IMR-90 (cell line): ENCODE data around the gene CIITA. TPM values are rescaled to one million over a fixed set of nuclear protein-coding genes. Genes with fewer than 3 reads are reported as not detected.

ENCODE experiments used
- ATAC-seq: fragments of 200-7000 bp; cut with Tn5 transposase; 2 replicates; pipeline ENCODE4 v1.9.1; 2020; ENCODE audit warnings: low read depth, mild to moderate bottlenecking, moderate library complexity
- BruUV-seq: library from RNA; stranded (reverse); fragments of 400-500 nt; replicated peaks from 2 replicates; lab custom pipeline; 2021; lab: Mats Ljungman, UMichigan
- CTCF ChIA-PET: fragments of 300-600 bp; formaldehyde crosslinking; extraction: SDS; loops from one replicate; lab custom pipeline; 2021; ENCODE audit warnings: antibody characterized with exemption; lab: Yijun Ruan, JAX
- POLR2A ChIA-PET: fragments of 300-600 bp; sonication (Branson Sonifier 250); formaldehyde crosslinking; loops from one replicate; lab custom pipeline; 2022; ENCODE audit warnings: antibody characterized with exemption; ENCODE audit not compliant: unreplicated experiment; lab: Charles Lee
- DNase-seq: peaks from one replicate; pipeline ENCODE4 v3.0.0; 2013
- H2AFZ ChIP-seq: replicated peaks from 2 replicates; pipeline ENCODE3; 2013; ENCODE audit warnings: low read length, mild to moderate bottlenecking; ENCODE audit not compliant: poor library complexity
- H2AK5ac ChIP-seq: 2 replicates; pipeline ENCODE4 v1.6.1; 2013; ENCODE audit warnings: low read depth, low read length, inconsistent platforms
- H2AK9ac ChIP-seq: replicated peaks from 2 replicates; pipeline ENCODE3; 2013; ENCODE audit warnings: mild to moderate bottlenecking, low read depth, low read length, moderate library complexity; ENCODE audit not compliant: poor library complexity
- H2BK120ac ChIP-seq: 2 replicates; pipeline ENCODE4 v1.6.1; 2013; ENCODE audit warnings: low read depth, low read length, inconsistent platforms
- H2BK15ac ChIP-seq: 3 replicates; pipeline ENCODE4 v1.6.1; 2013; ENCODE audit warnings: low read depth, low read length, inconsistent platforms
- H2BK20ac ChIP-seq: 2 replicates; pipeline ENCODE4 v1.6.1; 2013; ENCODE audit warnings: low read depth, mild to moderate bottlenecking, inconsistent platforms, low read length, moderate library complexity
- H2BK5ac ChIP-seq: 2 replicates; pipeline ENCODE4 v1.6.1; 2013; ENCODE audit warnings: mild to moderate bottlenecking, low read depth, low read length, inconsistent platforms; ENCODE audit not compliant: poor library complexity, severe bottlenecking
- H3K14ac ChIP-seq: replicated peaks from 2 replicates; pipeline ENCODE4 v1.6.1; 2013; ENCODE audit warnings: low read depth, low read length, inconsistent platforms
- H3K18ac ChIP-seq: 2 replicates; pipeline ENCODE4 v1.6.1; 2013; ENCODE audit warnings: low read depth, low read length, control low read depth
- H3K23ac ChIP-seq: 2 replicates; pipeline ENCODE4 v1.6.1; 2013; ENCODE audit warnings: low read depth, low read length, inconsistent platforms
- H3K27ac ChIP-seq: 2 replicates; pipeline ENCODE4 v1.5.1; 2013; ENCODE audit warnings: mild to moderate bottlenecking, control low read depth, low read length; ENCODE audit not compliant: insufficient read depth
- H3K27me3 ChIP-seq: 2 replicates; pipeline ENCODE4 v1.6.1; 2013; ENCODE audit warnings: low read length; ENCODE audit not compliant: control insufficient read depth, insufficient read depth
- H3K36me3 ChIP-seq: 2 replicates; pipeline ENCODE4 v1.6.1; 2013; ENCODE audit warnings: low read length, mixed read lengths; ENCODE audit not compliant: control insufficient read depth, insufficient read depth
- H3K4ac ChIP-seq: 2 replicates; pipeline ENCODE4 v1.6.1; 2013; ENCODE audit warnings: low read depth, low read length, inconsistent platforms
- H3K4me1 ChIP-seq: 2 replicates; pipeline ENCODE4 v1.6.1; 2013; ENCODE audit warnings: low read length, mixed read lengths; ENCODE audit not compliant: control insufficient read depth, insufficient read depth
- H3K4me2 ChIP-seq: 2 replicates; pipeline ENCODE4 v1.6.1; 2013; ENCODE audit warnings: low read depth, mild to moderate bottlenecking, control low read depth, low read length, moderate library complexity
- H3K4me3 ChIP-seq: 2 replicates; pipeline ENCODE4 v1.5.1; 2013; ENCODE audit warnings: low read depth, mild to moderate bottlenecking, control low read depth, low read length, moderate library complexity; ENCODE audit not compliant: insufficient read depth
- H3K56ac ChIP-seq: 2 replicates; pipeline ENCODE4 v1.6.1; 2013; ENCODE audit warnings: low read length, inconsistent platforms; ENCODE audit not compliant: insufficient read depth; ENCODE audit errors: extremely low read depth
- H3K79me1 ChIP-seq, 2 experiments: 2 replicates each; pipeline ENCODE4 v1.6.1; 2013; ENCODE audit warnings: low read length in 2 of 2, inconsistent platforms in 1 of 2, low read depth in 1 of 2
- H3K9ac ChIP-seq: 2 replicates; pipeline ENCODE4 v1.6.1; 2013; ENCODE audit warnings: low read depth, low read length, control low read depth
- H3K9me1 ChIP-seq: 2 replicates; pipeline ENCODE4 v1.6.1; 2013; ENCODE audit warnings: low read length, inconsistent platforms; ENCODE audit not compliant: insufficient read depth
- H3K9me3 ChIP-seq: 2 replicates; pipeline ENCODE4 v1.6.1; 2013; ENCODE audit warnings: low read length; ENCODE audit not compliant: control insufficient read depth, insufficient read depth
- H4K20me1 ChIP-seq: 2 replicates; pipeline ENCODE4 v1.6.1; 2013; ENCODE audit warnings: low read length, inconsistent platforms; ENCODE audit not compliant: insufficient read depth
- H4K5ac ChIP-seq: 2 replicates; pipeline ENCODE4 v1.6.1; 2013; ENCODE audit warnings: mild to moderate bottlenecking, low read depth, low read length, control low read depth
- H4K8ac ChIP-seq, 2 experiments: 2 replicates each; pipeline ENCODE4 v1.6.1; 2013; ENCODE audit warnings: low read depth in 2 of 2, low read length in 2 of 2, control low read depth in 1 of 2, inconsistent platforms in 1 of 2
- H4K91ac ChIP-seq: 2 replicates; pipeline ENCODE4 v1.6.1; 2013; ENCODE audit warnings: low read depth, low read length, inconsistent platforms; ENCODE audit not compliant: insufficient read depth
- BHLHE40 ChIP-seq: fragments of 150-350 bp; IDR thresholded peaks from 2 replicates; pipeline ENCODE4 v1.6.1; 2016; ENCODE audit warnings: mild to moderate bottlenecking, low read depth, low read length
- CEBPB ChIP-seq: IDR thresholded peaks from 2 replicates; pipeline ENCODE4 v1.6.1; 2012; ENCODE audit warnings: low read depth, low read length, improper control_type of control experiment
- CHD1 ChIP-seq: IDR thresholded peaks from 2 replicates; pipeline ENCODE4 v1.6.1; 2012; ENCODE audit warnings: low read depth, low read length, improper control_type of control experiment
- ELK1 ChIP-seq: fragments of 150-350 bp; IDR thresholded peaks from 2 replicates; pipeline ENCODE4 v1.6.1; 2016; ENCODE audit warnings: low read depth, mild to moderate bottlenecking, low read length, moderate library complexity, borderline replicate concordance
- FOS ChIP-seq: fragments of 150-350 bp; IDR thresholded peaks from 2 replicates; pipeline ENCODE4 v1.6.1; 2016; ENCODE audit warnings: low read depth, low read length
- MAFK ChIP-seq: IDR thresholded peaks from 2 replicates; pipeline ENCODE4 v1.6.1; 2012; ENCODE audit warnings: low read depth, low read length, improper control_type of control experiment
- MAZ ChIP-seq: IDR thresholded peaks from 2 replicates; pipeline ENCODE4 v1.6.1; 2012; ENCODE audit warnings: low read depth, mild to moderate bottlenecking, low read length, improper control_type of control experiment, moderate library complexity, borderline replicate concordance
- MXI1 ChIP-seq: IDR thresholded peaks from 2 replicates; pipeline ENCODE4 v1.6.1; 2012; ENCODE audit warnings: low read depth, mild to moderate bottlenecking, low read length, moderate library complexity, borderline replicate concordance
- NFE2L2 ChIP-seq: fragments of 150-350 bp; IDR thresholded peaks from 2 replicates; pipeline ENCODE4 v1.6.1; 2016; ENCODE audit warnings: low read depth, mild to moderate bottlenecking, low read length
- POLR2A ChIP-seq: IDR thresholded peaks from 2 replicates; pipeline ENCODE4 v1.6.1; 2012; ENCODE audit warnings: mild to moderate bottlenecking, low read depth, low read length
- RAD21 ChIP-seq: IDR thresholded peaks from 2 replicates; pipeline ENCODE4 v1.6.1; 2012; ENCODE audit warnings: low read length, improper control_type of control experiment
- RFX5 ChIP-seq: IDR thresholded peaks from 2 replicates; pipeline ENCODE4 v1.8.0; 2012; ENCODE audit warnings: low read depth, mild to moderate bottlenecking, low read length, moderate library complexity
- SMC3 ChIP-seq: fragments of 150-350 bp; IDR thresholded peaks from 2 replicates; pipeline ENCODE4 v1.6.1; 2016; ENCODE audit warnings: low read depth, mild to moderate bottlenecking, antibody characterized with exemption, low read length, moderate library complexity
- USF2 ChIP-seq: fragments of 150-350 bp; IDR thresholded peaks from 2 replicates; pipeline ENCODE4 v1.6.1; 2017; ENCODE audit warnings: mild to moderate bottlenecking, antibody characterized with exemption, low read length, low read depth
- WGBS, 2 experiments: methylation state at CpG; one replicate each; pipeline versions ENCODE4 v1.1.5 to v1.1.7; 2013; ENCODE audit warnings: missing lambda C conversion rate in 2 of 2; ENCODE audit not compliant: insufficient read length in 1 of 2; ENCODE audit errors: extremely low coverage in 2 of 2; 5-methylcytosine and 5-hydroxymethylcytosine counted together
- dilution Hi-C: fragments of 300-500 bp; cut with HindIII; formaldehyde crosslinking; loops from one replicate; pipeline ENCODE4 v1.14.3; 2018; ENCODE audit warnings: low sequenced_read_pairs; ENCODE audit not compliant: unreplicated experiment
- in situ Hi-C: fragments of 300-500 bp; cut with MboI; formaldehyde crosslinking; loops from 3 replicates; pipeline ENCODE4 v1.14.3; 2019; ENCODE audit warnings: low sequenced_read_pairs, inconsistent platforms, mixed read lengths
- intact Hi-C: fragments of 100-400 bp; cut with micrococcal nuclease; formaldehyde crosslinking; loops from 2 replicates; pipeline ENCODE4 v1.10.0; 2022
- polyA plus RNA-seq, 3 experiments: library from polyadenylated mRNA; depleted of rRNA; stranded (reverse); fragments of >200 nt; gene quantifications; 2 replicates each; pipeline ENCODE4 v1.2.3, GENCODE V29; 2012; ENCODE audit warnings: low replicate concordance in 1 of 3
- total RNA-seq: library from RNA; depleted of rRNA; stranded (reverse); fragments of >200 nt; gene quantifications from 2 replicates; pipeline ENCODE4 v1.2.3, GENCODE V29; 2012

Gene CIITA
- total and polyA plus RNA-seq, 2 of the 4 experiments (the other 2 are of a cell fraction), result 0.10 TPM; not detected in 1

DNA sequence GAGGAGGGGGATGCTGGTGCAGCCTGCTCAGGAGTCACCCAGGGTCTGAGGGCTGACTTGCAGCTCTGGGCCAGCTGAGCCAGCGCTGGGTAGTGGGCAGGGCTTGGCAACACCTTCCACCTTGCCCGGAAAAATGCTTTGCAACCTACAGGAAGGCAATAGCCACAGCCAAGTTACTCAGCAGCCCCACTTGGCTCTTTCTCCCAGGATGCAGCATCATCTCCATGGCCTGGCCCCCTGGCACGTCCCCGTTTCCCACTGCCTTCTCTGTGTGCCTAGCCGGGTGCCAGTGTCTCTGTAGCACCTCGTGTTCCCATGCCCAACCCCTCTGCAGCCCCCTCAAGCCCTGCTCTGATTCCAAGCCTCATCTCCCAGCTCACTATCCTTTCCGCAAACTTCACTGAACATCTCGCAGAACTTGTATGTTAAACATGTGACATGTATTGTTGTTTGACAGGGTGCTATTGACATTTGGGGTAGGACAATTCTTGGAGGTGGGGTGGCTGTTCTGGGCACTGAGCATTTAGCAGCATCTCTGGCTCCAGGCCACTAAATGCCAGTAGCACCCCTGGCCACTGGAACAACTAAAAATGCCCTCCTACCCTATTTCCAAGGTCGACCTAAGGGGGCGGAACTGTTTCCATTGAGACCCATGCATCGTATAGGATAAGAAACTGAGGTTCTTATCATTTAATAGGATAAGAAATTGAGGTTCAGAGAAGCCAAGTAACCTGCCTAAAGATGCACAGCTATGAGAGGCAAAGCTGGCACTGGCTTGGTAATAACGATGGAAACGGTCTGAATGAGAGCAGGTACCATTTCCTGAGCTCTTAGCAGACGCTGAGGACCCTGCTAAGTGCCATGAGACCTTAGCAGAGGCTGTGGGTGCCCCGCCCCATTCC, 53.1 kb downstream of the CIITA start:
- no TSS peak for BruUV-seq
- 86% methylated on average over 4 of the region's 15 CpGs; no CpG with 5 or more reads in 1 of the 2 experiments for WGBS, 2 experiments

More for the DNA sequence above, 53.1 kb downstream of the CIITA start:
- intact Hi-C loops, result no loop called here
- ChIA-PET POLR2A (no interaction called here), CTCF (no interaction called here)
- Histone ChIP-seq H2BK15ac (no peak overlapping the region), H3K36me3 (peaks cover 48% of the 10 kb centered on the region), H2BK20ac (no peak overlapping the region), H2AK5ac (no peak overlapping the region), H3K23ac (no peak overlapping the region), H3K14ac (no peak overlapping the region), H3K9ac (no peak overlapping the region), H3K27me3 (no peaks in the 10 kb centered on the region), H3K4me1 (no peaks in the 10 kb centered on the region), H4K91ac (no peak overlapping the region), H3K79me1 (peaks cover 28 to 48% of the 10 kb centered on the region in 2 experiments), H2BK5ac (no peak overlapping the region), H3K27ac (no peak overlapping the region), H3K9me1 (peaks cover 13% of the 10 kb centered on the region), H3K4me3 (no peak overlapping the region), H3K4ac (no peak overlapping the region), H2AK9ac (no peak overlapping the region), H4K20me1 (peaks cover 50% of the 10 kb centered on the region), H3K9me3 (no peaks in the 10 kb centered on the region), H3K4me2 (no peak overlapping the region), H4K8ac (no peak overlapping the region), H2AFZ (no peak overlapping the region), H2BK120ac (no peak overlapping the region), H3K18ac (no peak overlapping the region), H3K56ac (no peak overlapping the region), H4K5ac (no peak overlapping the region)
- no peak for ATAC-seq
- DNase-seq, result no peak
- in situ Hi-C loops, result loop anchor here (25.0 kb wide), 1 partner anchor 1818 kb away; no protein-coding TSS in a partner anchor
- TF ChIP-seq RAD21 (no peak), NFE2L2 (no peak), MXI1 (no peak), MAZ (no peak), BHLHE40 (no peak), RFX5 (no peak), FOS (no peak), CEBPB (no peak), MAFK (no peak), CHD1 (no peak), ELK1 (no peak), SMC3 (no peak), USF2 (no peak), POLR2A (no peak)
- dilution Hi-C loops, result no loop called here
